Stimulated activated CD8-positive, alpha-beta memory T cell treated with anti-CD3 and anti-CD28 coated beads, Interleukin-4, amount 100 ng/mL, for 48 hours (primary cell): Measurements from ENCODE around the gene FAM135A.

ENCODE experiments used
- DNase-seq: peaks from one replicate; pipeline ENCODE4 v3.0.0-alpha.2; 2020

The FAM135A gene

DNA sequence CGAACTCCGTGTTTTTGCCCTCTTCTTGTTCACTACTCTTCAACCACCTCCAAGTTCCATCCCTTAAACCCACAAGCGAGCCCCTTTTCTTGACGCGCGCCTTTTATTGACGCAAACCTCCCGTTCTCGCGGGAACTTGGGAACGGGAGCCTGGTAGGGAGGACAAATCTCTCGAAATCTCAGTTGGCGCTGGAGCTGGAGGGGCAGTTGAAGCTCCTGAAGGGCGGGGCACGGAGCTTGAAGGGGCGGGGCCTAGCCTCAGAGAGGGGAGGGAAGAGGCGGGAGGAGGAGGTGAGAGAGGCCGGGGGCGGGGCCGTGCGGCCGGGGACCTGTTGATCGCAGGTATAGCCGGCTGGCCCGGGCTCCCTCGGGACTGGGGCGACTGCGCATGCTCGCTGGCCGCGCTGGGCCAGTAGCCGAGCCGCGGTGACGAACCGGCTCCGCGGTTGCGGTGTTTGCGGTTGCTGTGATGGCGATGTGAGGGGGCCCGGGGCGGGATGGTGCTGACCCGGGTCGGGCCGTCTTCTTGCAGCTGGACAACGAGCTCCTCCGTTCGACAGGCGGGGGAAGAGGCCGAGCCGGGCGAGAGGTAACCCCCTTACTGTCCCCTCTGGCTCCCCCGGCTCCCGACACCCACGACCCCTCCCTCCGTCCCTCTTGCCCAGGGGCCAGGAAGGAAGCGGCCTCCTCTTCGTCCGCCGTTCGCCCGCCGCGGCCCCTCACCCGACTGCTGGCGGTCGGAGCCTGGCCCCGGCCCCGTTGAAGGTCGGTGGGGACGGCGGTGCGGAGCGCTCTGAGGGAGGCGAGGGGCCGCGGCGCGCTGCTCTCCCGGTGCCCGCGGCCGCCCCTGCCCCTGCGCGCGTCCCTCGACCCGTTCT lies at the start of gene FAM135A:
Gene FAM135A, plus strand, starts transcription at position 395 of the 878 bp plus-strand sequence. CDS start 14,835 bp downstream, outside the sequence.
- DNase-seq, result peak; percentile 98

DNA sequence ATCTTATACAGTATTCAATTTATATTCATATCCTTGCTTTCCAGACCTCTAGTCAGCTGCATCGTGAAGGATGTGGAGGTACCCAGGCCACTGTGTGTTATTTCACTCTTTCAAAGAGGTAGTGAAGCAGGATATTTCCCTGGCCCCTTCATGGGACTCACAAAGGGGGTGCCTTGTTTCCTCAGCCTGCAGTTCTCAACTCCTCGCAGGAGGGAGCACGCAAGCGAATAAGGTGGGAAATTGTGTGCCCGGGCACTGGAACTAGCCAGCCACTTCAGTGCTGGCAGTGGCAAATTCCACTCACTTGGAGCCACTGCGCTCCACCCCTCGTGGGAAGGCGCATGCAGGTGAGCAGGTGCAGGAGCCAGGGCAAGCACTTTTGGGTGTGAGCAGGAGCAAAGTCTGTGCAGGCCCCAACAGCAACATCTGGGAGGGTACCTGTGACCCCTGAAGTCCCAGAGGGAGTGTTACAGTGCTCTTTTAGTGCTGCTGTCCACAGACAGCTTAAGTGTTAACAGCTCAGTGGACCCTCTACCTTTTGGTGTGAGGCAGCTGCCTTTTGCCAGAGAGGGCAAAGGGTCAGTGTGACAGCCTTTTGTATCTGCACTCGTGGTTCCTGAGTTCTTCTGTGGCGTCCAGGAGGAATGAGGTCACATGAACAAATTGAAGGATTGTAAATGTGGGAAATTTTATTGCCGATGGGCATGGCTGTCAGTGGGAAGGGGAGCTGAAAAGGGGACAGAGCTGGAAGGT lies 49.4 kb upstream of the FAM135A start:
- no peak for DNase-seq

- DNase-seq, result peak; percentile 77
Measured at GRCh38 chr6:70369332-70369950, 43.9 kb upstream of the FAM135A start.

DNA sequence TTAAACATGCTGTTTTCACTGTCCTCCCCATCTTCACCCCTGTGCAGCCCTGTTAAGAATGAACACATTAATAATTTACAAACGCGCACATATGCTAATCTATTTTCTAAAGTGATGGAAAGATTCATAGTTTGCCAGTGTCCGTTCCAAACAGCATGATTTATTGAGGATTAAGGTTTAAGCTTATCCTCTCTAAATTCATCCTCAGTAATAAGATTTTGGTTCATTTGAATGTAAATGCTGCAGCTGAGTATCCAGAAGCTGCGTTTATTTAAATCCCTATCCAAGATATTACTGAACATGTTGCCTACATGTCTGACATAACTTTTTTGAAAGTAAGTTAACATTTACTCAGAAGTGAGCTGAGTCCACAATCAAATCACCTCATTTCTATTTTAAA lies 42.8 kb upstream of the FAM135A start:
- DNase-seq, result no peak

GRCh38 chr6:70371454-70372105 lies 41.7 kb upstream of the FAM135A start:
- no peak for DNase-seq

- no peak for DNase-seq
Measured at GRCh38 chr6:70375166-70375565, 38.1 kb upstream of the FAM135A start.

DNA sequence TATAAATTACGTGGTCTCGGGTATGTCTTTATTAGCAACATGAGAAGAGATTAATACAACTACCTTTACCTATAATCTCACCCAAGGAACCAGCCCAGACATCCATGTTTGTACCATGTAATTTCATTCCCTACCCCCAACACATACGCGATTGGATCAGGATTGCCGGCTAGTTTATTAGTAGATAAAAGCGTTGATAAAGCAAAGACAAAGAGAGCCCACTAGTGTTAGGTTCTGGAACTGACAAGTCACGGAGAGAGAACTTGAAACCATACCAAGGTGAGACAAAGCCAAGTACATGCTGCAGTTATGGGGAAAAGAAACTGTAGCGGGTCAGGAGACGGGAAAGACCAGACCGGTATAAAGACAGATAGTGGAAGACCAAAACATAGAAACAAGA lies 37.4 kb upstream of the FAM135A start:
- DNase-seq, result no peak

DNA sequence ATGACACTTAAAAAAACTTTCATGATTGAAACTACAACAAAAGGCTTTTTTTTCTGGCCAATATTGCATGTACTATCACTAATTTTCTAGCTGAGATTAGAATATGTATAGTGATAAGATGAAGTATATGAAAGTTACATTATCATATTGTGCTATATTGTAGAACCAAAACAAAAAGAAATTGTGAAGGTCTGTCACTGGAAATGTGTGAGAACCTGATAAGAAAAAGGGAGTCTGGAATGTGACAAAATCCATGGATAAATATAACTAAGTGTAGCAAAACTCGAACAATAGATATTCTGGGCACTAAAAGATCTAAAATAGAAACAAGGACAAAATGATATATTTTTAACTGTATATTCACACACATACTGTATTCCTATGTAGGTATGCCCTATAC lies 36.7 kb upstream of the FAM135A start:
- no peak for DNase-seq

GRCh38 chr6:70377372-70377771 lies 35.9 kb upstream of the FAM135A start:
- DNase-seq, result no peak

DNA sequence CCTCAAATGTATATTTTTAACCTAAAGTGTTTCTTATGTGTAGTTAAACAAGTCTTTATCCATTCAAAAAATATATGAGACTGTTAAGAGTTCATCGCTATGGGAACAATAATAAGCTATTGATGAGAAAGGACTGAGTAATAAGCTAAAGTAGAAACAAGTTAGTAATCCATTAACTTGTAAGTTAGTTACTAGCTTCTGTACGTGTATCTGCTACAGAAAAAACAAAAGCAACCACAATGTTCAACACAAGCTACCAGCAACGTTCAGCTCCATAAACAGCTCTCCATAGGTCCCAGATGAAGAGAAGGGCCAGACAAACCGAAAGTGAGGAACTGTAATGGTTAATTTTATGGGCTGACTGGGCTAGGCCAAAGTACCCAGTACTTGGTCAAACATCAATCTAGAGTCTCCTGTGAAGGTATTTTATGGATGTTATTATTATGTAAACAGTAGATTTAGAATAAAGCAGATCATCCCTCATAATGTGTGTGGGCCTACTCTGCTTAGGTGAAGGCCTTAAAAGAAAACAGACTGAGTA lies 33.8 kb upstream of the FAM135A start:
- no peak for DNase-seq

GRCh38 chr6:70380252-70380651 lies 33.1 kb upstream of the FAM135A start:
- DNase-seq, result no peak

GRCh38 chr6:70380771-70381416 lies 32.4 kb upstream of the FAM135A start:
- DNase-seq, result no peak

GRCh38 chr6:70381417-70381782 lies 31.9 kb upstream of the FAM135A start:
- no peak for DNase-seq

GRCh38 chr6:70385901-70386300 lies 27.4 kb upstream of the FAM135A start:
- no peak for DNase-seq

DNA sequence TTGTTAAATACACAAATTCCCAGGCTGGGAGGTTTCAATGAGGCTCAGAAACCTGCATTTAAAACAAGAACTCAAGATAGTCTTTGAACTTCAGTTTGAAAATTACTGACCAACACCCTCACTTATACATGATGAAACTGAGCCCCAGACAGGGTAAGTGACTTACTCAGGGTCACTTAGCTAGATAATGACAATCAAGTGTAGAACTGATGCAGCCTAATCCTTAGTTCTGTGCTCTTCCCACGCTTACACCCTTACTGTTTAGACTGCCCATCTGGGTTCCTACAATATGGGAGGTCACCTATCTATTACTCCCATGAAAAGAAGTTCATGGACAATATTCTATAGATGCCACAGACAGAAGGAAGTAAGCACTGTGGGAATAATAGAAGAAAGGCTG lies 24.5 kb upstream of the FAM135A start:
- DNase-seq, result no peak

DNA sequence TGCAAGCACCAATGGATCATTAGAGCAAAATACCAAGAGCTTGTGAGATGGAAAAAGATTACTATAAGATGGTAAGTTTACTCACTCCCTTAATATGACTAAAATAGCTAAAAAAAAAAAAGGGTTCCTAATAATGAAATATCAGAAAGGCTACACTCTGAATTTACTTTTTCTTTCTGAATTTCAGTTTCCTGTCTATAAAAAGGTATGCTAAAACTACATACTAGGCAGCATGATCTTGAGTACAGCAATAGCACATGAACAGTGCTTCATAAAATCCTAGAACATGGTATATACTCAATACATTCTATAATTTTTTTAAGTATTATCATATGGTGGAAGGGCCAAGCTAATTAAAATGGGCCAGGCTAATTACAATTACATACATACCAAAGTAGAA lies 24.0 kb upstream of the FAM135A start:
- no peak for DNase-seq

- DNase-seq, result no peak
Measured at GRCh38 chr6:70390067-70390466, 23.2 kb upstream of the FAM135A start.

GRCh38 chr6:70391492-70391891 lies 21.8 kb upstream of the FAM135A start:
- no peak for DNase-seq

DNA sequence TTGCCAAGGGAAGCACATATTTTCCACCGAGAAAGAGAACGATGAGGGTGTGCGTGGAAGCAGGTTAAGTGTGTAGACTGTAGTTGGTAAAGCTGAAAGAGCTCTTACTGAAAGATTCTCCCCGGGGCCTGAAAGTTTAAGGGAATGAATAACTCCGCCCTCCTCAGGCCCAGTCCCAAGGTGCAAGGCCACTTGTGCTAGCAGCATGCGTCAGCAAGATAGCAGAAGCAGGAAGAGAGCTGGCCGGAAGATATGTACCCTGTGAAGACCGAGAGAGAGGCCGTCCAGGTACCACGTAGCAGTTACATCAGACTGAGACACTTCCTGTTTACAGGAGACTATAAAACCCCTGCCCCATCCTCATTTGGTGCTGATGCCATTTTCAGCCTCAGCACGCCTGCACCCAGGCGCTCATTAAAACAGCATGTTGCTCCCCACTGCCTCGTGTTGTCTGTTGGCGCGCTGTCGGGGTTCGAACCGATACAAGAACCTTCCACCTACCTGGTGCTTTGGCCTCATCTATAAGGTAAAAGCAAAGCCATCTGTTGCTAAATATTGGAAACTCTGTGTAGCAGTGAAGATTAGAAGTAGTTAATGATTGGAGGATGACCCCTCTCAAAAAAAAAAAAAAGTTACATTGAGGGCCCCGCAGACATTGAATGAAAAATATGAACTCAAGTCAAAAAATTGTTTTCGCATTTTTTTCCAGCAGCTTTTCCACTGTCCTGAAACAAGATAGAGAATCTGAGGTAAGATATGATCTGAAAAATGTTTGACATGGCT lies 18.6 kb upstream of the FAM135A start:
- no peak for DNase-seq

GRCh38 chr6:70395301-70395672 lies 18.0 kb upstream of the FAM135A start:
- DNase-seq, result no peak

DNA sequence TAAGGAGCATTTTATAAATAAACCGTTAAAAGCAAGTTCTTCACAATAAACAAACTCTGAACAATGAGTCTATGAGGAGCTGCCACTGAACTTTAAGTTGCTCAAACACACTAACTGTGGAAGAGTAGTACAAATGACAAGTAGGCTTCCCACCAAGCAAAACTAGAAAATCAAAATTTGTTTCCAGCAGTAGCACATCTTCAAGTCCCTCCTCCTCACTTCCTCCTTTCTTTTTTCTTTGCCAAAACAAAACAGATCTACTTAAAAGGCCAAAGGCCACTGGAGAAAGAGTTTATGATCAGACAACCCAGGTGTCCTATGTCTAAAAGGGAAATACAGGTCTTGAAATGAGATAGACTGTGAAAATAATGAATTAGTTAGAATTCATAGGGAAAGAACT lies 17.1 kb upstream of the FAM135A start:
- no peak for DNase-seq
